Astrocyte of the spinal cord (primary cell): ENCODE measurements around the gene DNAAF9.

Source experiments
- DNase-seq: peaks from one replicate; pipeline ENCODE4 v3.0.0; 2011; ENCODE audit warnings: low read depth, low spot score
- H3K4me3 ChIP-seq: 2 replicates; pipeline ENCODE4 v1.5.1; 2011; ENCODE audit warnings: low read depth, mild to moderate bottlenecking, low read length, moderate library complexity
- in situ Hi-C: cut with HindIII; loops from 2 replicates; pipeline ENCODE4 v1.10.0; 2017; ENCODE audit warnings: low sequenced_read_pairs
- TF ChIP-seq, protein P1 (sequence below): IDR thresholded peaks from 2 replicates; pipeline ENCODE4 v1.5.1; 2012; ENCODE audit warnings: low read depth, mild to moderate bottlenecking, low read length, inconsistent platforms

The DNAAF9 gene

DNA sequence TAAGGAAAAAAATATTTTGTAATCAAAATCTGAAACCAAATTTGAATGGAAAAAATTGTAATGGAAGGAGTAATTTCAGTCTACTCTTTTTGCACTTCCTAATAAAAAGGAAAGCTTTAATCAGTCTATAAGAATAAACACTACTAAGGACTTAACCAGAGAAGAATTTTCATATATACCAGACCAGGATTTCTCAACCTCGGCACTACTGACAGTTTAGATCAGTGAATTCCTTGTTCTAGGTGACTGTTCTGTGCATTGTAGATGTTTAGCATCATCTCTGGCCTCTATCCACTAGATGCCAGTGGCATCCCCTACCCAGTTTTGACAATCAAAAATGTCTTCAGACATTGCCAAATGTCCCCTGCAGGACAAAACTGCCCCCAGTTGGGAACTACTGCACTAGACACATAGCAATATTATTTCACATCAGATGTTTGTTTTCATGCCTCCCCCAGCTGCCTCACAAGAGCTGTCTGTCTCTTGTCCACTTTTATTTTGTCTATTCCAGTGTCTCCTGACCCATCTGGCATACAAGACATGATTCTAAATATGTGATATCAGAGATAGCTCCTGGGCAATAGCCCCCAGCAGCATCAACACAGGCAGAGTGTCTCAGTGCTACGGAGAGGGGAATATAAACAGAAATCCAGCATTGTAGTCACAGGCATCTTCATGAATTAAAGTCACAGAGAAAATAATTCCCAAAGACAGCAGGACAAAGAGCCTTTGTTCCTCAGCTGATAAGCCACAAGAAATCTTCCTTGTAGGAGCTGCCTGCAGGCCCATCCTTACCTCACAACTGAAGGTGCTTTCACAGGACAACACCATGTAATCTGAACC is 27.0 kb downstream of the DNAAF9 start:
- in situ Hi-C loops, result no loop called here
- H3K4me3 ChIP-seq, result no peak overlapping the region
- TF ChIP-seq, protein P1, sequence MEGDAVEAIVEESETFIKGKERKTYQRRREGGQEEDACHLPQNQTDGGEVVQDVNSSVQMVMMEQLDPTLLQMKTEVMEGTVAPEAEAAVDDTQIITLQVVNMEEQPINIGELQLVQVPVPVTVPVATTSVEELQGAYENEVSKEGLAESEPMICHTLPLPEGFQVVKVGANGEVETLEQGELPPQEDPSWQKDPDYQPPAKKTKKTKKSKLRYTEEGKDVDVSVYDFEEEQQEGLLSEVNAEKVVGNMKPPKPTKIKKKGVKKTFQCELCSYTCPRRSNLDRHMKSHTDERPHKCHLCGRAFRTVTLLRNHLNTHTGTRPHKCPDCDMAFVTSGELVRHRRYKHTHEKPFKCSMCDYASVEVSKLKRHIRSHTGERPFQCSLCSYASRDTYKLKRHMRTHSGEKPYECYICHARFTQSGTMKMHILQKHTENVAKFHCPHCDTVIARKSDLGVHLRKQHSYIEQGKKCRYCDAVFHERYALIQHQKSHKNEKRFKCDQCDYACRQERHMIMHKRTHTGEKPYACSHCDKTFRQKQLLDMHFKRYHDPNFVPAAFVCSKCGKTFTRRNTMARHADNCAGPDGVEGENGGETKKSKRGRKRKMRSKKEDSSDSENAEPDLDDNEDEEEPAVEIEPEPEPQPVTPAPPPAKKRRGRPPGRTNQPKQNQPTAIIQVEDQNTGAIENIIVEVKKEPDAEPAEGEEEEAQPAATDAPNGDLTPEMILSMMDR, result no peak
- DNase-seq, result no peak

DNA sequence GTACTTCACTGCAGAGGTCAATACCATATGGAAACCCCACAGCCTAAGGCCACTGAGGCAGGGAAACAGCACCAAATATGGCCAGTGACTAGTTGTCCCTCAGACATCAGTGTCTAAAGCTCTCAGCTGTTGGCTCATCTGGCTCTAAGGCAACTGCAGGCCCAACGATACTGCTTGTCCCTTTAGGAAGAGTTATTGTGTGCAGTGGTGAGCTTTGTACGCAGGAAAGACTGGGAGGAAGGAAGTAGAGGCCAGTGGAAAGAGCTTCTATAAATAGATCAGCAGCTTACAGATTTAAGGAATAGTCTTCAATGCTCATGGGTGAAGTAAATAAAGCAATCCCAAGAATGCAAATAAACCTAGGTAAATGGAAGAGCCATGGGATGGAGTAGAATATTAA is 29.3 kb downstream of the DNAAF9 start:
- TF ChIP-seq, protein P1, result no peak
- in situ Hi-C loops, result no loop called here
- DNase-seq, result no peak
- H3K4me3 ChIP-seq, result no peak overlapping the region

DNA sequence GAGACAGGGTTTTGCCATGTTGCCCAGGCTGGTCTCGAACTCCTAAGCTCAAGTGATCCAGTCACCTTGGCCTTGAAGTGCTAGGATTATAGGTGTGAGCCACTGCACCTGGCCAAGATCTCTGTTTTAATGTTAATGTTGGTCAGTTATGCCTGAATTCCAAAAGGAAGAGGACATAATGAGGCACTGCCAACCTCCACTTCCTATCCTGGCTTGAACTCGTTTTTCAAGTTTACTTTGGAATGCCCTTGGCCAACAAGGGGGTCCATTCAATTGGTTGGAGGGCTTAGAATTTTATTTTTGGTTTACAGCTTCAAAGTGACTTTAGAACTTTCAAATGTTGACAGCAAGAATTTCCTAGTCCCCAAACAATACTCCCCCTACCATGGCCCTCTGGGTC is 29.8 kb downstream of the DNAAF9 start:
- no peak for DNase-seq
- TF ChIP-seq, protein P1, result no peak
- in situ Hi-C loops, result no loop called here
- H3K4me3 ChIP-seq, result no peak overlapping the region

DNA sequence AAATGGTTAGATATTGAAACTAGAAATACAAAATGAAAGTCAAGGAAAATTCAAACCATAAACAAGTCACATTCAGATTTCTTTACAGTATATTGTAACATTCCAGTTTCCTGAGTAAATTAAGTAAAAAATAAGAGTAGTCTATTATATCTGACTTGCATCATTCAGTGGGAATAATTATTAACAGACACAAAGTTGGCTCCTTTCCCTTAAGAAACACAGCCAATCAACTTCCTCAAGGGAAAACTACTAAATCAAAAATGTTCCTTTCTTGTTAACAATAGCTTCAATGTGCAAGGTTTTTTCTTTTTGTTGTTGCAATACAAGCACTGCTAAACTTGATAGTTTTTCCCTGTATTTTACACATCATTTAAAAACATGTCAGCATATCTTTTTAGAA is 33.2 kb downstream of the DNAAF9 start:
- no peak for DNase-seq
- in situ Hi-C loops, result no loop called here

GRCh38 chr20:3371754-3372153 is 35.7 kb downstream of the DNAAF9 start:
- in situ Hi-C loops, result no loop called here
- TF ChIP-seq, protein P1, result no peak
- DNase-seq, result no peak
- no peak overlapping the region for H3K4me3 ChIP-seq

More for the DNA sequence above, 33.2 kb downstream of the DNAAF9 start:
- H3K4me3 ChIP-seq, result no peak overlapping the region
- TF ChIP-seq, protein P1, result no peak

- in situ Hi-C loops, result no loop called here
- H3K4me3 ChIP-seq, result no peak overlapping the region
- no peak for DNase-seq
- TF ChIP-seq, protein P1, result no peak
Measured at GRCh38 chr20:3367089-3367488, 40.4 kb downstream of the DNAAF9 start.
